GM21367 (cell line): ENCODE data around the gene LASP1.

ENCODE experiments used
- ATAC-seq: cut with Tn5 transposase; IDR thresholded peaks from one replicate; pipeline ENCODE4 v1.9.1; 2021; ENCODE audit not compliant: unreplicated experiment

The LASP1 gene

DNA sequence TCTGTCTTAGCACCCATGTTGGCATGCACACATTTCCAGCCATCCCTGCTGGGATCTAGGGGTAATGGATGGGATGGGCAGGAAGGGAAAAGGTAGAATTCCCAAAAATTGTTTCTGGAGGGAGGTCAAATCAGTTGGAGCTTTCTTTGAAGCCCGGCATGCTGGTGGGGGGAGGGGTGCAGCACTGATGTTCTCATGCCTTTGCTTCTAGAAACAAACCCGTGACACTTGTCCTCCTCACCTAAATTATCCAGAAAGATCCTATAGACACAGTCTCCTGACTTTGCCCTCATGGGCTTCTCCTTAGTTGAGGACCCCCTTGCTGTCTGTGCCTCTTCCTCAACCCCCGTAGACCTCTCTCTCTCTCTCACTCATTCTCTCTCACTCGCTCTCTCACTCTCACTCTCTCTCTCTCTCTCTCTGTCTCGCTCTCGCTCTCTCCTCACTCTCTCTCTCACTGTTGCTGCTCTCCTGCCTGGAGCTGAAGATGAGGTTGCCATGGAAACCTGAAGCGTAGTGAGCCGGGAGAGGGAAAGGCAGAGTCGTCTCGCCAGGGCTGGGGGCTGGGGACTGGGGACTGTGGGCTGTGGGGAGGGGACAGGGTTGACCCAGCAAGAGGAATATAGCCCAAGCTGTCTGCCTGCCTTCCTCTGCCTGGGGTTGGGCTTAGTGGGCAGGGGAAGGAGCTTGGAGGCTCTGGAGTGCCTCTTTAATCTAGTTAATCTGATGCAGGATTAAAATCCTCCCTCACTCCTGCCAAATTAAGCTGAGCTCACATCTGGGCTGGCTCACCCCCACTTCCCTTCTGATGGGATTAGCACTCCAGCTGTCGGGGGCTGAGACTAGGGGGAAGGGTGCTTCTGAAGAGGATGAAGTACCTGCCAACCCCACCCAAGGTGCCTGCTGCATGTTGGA, 16.1 kb downstream of the LASP1 start:
- no peak for ATAC-seq

DNA sequence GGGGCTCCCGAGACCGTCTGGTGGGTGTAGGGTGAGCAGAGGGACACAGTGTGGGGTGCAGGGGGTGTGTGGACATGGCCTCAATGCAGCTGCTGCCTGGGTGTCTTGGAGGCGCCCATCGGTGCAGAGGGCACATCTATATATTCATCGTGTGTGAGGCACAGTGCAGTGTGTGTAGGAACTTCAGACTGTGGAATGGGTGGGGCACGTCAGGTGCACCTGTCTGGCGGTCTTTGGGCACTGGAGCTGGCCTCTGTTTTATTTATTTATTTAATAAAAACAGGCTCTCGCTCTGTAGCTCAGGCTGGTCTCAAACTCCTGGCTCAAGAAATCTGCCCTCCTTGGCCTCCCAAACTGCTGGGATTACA, 16.8 kb downstream of the LASP1 start:
- ATAC-seq = no peak

DNA sequence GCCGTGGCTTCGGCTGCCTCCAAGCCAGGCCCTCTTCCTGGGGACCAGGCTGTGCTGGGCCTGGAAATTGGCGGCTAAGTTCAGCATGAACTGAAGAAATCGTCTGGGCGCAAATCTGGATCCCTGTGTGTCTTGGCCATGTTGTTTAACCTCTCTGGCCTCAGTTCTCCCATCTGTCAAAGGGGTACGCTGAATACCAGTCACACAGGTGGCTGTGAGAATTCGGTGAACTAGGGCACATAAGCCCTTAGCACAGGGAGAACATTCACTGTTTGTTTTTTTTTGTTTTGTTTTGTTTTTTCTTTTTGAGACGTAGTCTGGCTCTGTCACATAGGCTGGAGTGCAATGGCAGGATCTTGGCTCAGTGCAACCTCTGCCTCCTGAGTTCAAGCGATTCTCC, 19.0 kb downstream of the LASP1 start:
- no peak for ATAC-seq

GRCh38 chr17:38889745-38890409, 20.0 kb downstream of the LASP1 start:
- no peak for ATAC-seq

DNA sequence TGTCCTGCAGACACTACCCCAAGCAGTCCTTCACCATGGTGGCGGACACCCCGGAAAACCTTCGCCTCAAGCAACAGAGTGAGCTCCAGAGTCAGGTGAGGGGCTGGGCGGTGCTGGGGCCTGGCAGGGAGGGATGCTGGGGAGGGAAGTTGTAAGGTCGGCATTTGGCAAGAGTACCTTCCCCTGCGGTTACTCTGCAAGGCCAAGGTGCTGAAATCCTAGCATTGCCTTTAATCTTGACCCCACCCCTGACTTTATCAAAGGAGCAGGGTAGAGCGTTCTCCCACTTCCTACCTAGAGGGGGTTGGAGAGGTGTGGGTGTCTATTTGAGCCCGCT, 20.5 kb downstream of the LASP1 start:
- ATAC-seq = no peak

- ATAC-seq = no peak
Observed at GRCh38 chr17:38891441-38891840, 21.6 kb downstream of the LASP1 start.

DNA sequence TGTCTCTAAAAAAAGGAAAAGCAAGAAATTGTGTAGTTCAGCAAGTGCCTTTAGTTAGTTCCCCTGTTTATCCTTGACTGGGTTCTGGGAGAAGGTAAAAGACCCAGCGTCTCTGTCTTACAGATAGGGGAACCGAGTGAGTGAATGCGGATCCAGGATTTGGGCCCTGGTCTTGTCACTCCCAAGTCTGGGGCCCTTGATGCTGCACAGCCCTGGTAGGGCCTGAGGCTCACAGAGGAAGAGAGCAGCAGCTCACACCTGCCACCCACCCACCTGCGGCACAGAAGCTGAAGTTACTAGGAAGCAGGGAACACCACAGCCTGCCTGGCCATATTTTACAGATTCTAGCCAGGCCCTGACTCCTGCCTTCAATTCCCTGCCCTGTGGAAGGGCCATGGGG, 22.2 kb downstream of the LASP1 start:
- ATAC-seq = no peak

GRCh38 chr17:38892620-38893019, 22.8 kb downstream of the LASP1 start:
- ATAC-seq = no peak

- ATAC-seq = no peak
Observed at GRCh38 chr17:38893113-38893512, 23.3 kb downstream of the LASP1 start.

DNA sequence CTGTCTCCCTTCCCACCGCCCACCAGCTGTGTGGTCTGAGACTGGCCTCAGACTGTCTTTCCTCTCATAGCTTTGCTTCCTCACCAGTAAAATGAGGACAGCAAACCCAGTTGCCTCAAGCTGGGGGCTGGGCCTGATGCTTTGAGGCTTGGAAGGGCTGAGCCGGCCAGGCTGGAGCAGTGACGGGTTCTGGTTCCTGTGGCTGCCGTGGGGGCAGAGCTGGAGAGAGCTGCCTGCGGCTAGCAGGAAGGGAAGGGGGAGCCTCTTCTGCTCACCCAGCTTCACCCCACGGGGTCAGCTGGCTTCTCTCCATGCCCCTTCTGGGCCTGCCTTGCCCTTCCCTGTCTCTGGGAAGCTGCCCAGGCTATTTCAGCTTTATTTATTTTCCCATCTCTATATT, 23.7 kb downstream of the LASP1 start:
- ATAC-seq = no peak

GRCh38 chr17:38894276-38894675, 24.4 kb downstream of the LASP1 start:
- no peak for ATAC-seq

- ATAC-seq = no peak
Observed at GRCh38 chr17:38896346-38896954, 26.6 kb downstream of the LASP1 start.

DNA sequence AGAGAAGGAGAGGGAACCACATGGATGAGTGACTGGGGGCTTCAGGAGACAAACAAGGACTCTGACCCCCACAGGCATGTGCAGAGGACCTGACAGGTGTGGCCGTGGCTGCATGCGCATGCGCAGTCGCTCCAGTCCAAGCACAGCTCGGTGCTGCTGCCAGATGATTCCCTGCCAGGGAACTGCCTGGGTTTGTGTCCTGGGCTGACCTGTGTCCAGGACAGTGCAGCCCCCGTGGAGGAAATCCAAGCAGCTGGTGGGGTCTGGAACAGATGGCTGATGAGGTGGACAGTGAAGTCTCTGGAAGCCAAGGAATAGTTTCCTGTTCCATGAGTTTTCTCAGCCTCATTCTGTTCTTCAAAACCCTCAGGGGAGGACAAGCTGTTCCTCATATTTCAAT, 27.3 kb downstream of the LASP1 start:
- ATAC-seq = no peak

GRCh38 chr17:38897671-38898290, 27.9 kb downstream of the LASP1 start:
- no peak for ATAC-seq

- ATAC-seq = no peak
Observed at GRCh38 chr17:38898291-38898679, 28.4 kb downstream of the LASP1 start.

DNA sequence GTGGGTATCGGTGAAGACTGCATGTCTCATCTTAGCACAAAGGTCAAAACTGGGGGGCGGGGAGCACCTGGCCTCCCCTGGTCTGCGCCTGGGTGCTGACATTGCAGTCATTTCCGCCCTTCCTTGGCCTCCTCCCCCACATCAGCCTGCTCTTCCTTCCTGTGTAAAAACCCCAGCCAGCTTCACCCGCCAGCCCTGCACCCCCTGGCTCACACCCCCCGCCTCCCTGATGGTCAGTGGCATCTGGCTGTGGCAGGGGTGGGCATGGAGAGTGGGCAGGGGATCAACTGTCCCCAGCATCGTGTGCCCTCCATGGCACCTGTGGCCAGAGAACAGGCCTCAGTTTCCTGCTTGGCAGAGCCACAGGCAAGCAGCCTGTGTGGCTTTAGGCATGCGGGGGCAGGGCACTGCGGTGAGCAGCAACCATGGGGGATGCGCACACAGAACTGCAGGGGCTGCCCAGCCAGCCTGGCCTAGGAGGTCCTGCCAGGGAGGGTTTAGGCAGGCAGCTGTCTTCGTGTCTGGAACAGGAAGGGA, 29.0 kb downstream of the LASP1 start:
- ATAC-seq = peak; percentile 71

DNA sequence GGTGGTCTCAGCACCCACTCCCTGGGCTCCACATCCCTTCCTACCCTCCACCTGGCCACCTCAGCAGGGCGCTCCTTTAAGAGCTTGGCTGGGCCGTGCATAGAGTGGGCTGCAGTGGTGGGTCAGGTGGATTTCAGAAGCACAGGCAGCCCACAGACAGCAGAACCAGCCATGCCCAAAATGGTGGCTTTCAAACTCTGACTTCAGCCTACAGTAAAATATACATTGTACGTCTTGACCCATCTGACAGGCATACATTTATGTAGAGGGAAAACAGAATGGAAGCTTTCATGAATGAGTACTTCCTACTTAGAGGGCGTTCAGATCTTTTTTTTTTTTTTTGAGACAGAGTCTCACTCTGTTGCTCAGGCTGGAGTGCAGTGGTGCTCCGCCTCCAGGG, 29.6 kb downstream of the LASP1 start:
- ATAC-seq = no peak

DNA sequence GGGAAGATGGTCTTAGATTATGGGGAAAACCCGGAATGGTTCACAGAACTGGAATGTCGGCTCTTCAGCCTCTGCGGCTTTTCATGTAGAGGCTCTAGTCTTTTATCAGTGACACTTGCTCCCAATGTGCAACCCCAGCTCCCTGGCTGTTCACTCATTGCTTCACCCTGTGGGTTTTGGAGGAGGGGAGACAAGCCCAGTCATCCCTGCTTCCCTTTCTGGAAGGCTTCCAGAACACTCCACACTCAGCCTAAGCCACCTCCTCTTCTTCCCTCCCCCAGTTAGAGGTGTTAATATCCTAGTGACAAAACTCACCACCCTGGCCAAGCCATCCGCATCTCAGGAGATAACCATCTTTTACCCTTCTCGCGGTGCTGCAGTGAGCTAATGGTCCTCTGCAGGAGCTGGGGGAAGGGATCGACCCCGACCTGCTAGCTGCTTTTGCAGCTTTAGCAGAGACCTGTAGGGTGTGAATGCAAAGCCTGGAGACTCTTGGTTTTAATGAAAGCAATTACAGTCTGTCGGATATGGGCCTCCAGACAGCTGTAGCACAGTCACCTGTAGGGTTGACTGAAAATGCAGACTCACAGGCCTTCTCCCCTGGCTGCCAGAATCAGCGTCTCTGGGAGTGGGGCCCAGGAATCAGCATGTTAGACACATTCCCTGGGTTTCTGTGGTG, 31.3 kb downstream of the LASP1 start:
- no peak for ATAC-seq

- ATAC-seq = no peak
Observed at GRCh38 chr17:38903404-38903803, 33.5 kb downstream of the LASP1 start.

DNA sequence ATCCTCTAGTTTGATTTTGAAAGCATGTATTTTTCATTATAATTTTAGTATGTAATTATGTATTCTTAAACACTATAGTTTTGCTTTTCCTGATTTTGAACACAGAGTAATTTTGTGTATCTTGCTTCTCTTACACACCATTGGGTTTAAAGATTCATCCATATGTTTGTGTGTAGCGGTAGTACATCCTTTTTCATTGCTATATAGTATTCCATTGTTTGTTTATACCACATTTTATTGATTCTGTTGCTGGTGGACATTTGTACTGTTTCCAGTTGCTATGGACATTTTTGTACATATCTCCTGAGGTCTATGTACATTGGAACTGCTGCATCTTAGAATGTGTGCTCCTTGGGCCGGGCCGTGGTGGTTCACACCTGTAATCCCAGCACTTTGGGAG, 35.0 kb downstream of the LASP1 start:
- ATAC-seq = no peak

DNA sequence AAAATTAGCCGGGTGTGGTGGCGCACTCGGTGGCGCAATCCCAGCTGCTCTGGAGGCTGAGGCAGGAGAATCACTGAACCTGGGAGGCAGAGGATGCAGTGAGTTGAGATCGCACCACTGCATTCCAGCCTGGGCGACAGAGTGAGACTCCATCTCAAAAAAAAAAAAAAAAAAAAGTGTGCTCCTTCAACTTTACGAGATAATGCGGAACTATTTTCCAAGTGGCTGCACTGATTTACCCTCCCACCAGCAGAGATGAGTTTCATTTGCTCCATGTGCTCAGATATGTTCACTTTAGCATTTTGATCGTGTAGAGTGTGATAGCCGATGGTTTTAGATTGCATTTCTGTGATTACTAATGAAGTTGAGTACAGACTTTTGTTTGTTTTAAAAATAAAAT, 35.5 kb downstream of the LASP1 start:
- ATAC-seq = no peak
